ENCODE measurements around the gene KSR2. TPM values are rescaled to one million over a fixed set of nuclear protein-coding genes. Genes with fewer than 3 reads are reported as not detected.

Gene KSR2
- total RNA-seq, 1 donor from 2014 or later = 1.4 TPM

DNA sequence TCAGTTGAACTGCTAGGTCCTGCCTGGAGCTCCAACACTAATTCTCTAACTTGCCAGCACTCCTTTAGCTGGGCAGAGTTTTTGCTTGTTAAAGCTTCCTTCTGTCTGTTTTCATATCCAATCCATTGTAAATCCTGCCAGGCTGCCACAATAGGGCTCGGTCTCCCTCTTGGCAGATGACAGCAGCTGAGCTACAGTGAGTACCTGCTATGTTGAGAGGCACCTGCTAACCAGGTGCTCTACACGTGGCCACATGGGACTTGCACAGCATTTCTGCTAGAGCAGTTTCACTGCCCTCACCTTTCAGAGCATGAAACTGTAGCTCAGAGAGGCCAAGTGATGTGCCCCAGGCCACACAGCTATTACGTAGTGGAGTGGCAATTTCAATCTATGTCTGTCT is 500.8 kb downstream of the KSR2 start:
- no peaks in the 10 kb centered on the region for H3K36me3 ChIP-seq

DNA sequence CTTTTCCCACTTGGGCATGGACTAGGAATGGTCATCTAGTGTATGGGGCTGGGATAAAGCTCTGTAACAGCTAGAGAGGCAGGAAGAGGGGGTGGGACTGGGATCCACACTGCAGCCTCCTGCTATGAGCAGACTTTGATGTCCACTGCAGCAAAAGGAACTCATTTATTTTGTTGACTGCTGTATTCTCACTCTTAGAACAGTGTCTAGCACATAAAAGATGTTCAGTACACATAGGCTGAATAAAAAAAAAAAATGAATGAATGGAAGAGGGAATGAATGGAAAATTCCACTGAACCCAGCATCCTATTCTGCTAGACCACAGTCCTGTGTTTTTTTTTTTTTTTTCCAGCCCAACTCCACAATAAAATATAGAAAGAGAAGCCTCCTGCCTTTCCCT is 501.2 kb downstream of the KSR2 start:
- intact Hi-C loops (cut with DNase I) = no loop called here
- H3K36me3 ChIP-seq = no peaks in the 10 kb centered on the region
- ATAC-seq (no peak), DNase-seq (no peak)
- no peak overlapping the region for H3K4me3 ChIP-seq
- H3K27ac ChIP-seq = no peak overlapping the region
- peaks cover 4% of the 10 kb centered on the region for H3K9me3 ChIP-seq
- H3K27me3 ChIP-seq = no peaks in the 10 kb centered on the region
- no peaks in the 10 kb centered on the region for H3K4me1 ChIP-seq
- TF ChIP-seq CTCF (IDR thresholded peaks at IDR 0.05) = no peak

More for the DNA sequence above, 500.8 kb downstream of the KSR2 start:
- no peak for TF ChIP-seq CTCF (IDR thresholded peaks at IDR 0.05)
- no peak overlapping the region for H3K27ac ChIP-seq
- intact Hi-C loops (cut with DNase I) = no loop called here
- no peaks in the 10 kb centered on the region for H3K27me3 ChIP-seq
- H3K9me3 ChIP-seq = peaks cover 4% of the 10 kb centered on the region
- no peaks in the 10 kb centered on the region for H3K4me1 ChIP-seq
- H3K4me3 ChIP-seq = no peak overlapping the region
- DNase-seq (no peak), ATAC-seq (no peak)

- Histone ChIP-seq H3K27ac (no peak overlapping the region), H3K4me3 (no peak overlapping the region), H3K4me1 (no peaks in the 10 kb centered on the region), H3K27me3 (no peaks in the 10 kb centered on the region), H3K36me3 (no peaks in the 10 kb centered on the region), H3K9me3 (peaks cover 4% of the 10 kb centered on the region)
- ATAC-seq = peak; percentile 19
- DNase-seq = no peak
- no peak for TF ChIP-seq CTCF (IDR thresholded peaks at IDR 0.05)
- intact Hi-C loops (cut with DNase I) = no loop called here
These were observed 502.0 kb downstream of the KSR2 start for GRCh38 chr12:117466677-117467362.

GRCh38 chr12:117461732-117462131 is 507.1 kb downstream of the KSR2 start:
- H3K9me3 ChIP-seq = no peaks in the 10 kb centered on the region
- H3K4me1 ChIP-seq = no peaks in the 10 kb centered on the region
- H3K4me3 ChIP-seq = no peak overlapping the region
- intact Hi-C loops (cut with DNase I) = no loop called here
- no peaks in the 10 kb centered on the region for H3K36me3 ChIP-seq
- no peak for ATAC-seq
- no peaks in the 10 kb centered on the region for H3K27me3 ChIP-seq
- TF ChIP-seq CTCF (IDR thresholded peaks at IDR 0.05) = no peak
- no peak for DNase-seq
- no peak overlapping the region for H3K27ac ChIP-seq

GRCh38 chr12:117459229-117459628 is 509.6 kb downstream of the KSR2 start:
- no peak for TF ChIP-seq CTCF (IDR thresholded peaks at IDR 0.05)
- no peak overlapping the region for H3K27ac ChIP-seq
- H3K4me3 ChIP-seq = no peak overlapping the region
- ATAC-seq = no peak
- no peak for DNase-seq
- H3K4me1 ChIP-seq = no peaks in the 10 kb centered on the region
- no peaks in the 10 kb centered on the region for H3K9me3 ChIP-seq
- H3K27me3 ChIP-seq = no peaks in the 10 kb centered on the region
- intact Hi-C loops (cut with DNase I) = no loop called here
- no peaks in the 10 kb centered on the region for H3K36me3 ChIP-seq

DNA sequence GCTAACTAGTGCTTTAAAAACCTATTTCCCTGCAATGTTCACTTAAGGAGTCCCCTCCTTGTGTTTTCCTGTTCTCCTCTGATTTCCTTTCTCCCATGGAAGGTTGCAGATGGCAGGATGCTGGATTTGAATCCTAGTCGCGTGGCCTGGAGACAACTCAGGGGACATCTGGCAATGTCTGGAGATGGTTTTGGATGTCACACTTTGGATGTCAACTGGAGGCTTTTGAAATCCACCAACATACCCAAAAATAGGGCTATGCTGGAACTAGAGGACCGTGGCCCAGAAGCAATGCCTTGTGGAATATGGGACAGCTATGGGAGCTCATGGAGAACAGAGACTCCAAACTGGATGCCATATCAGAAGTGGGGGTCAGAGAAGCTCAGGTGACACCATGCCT is 511.6 kb downstream of the KSR2 start:
- TF ChIP-seq CTCF (IDR thresholded peaks at IDR 0.05) = no peak
- H3K27me3 ChIP-seq = no peaks in the 10 kb centered on the region
- H3K4me3 ChIP-seq = no peak overlapping the region
- H3K36me3 ChIP-seq = no peaks in the 10 kb centered on the region
- intact Hi-C loops (cut with DNase I) = no loop called here
- no peaks in the 10 kb centered on the region for H3K9me3 ChIP-seq
- ATAC-seq (no peak), DNase-seq (no peak)
- no peaks in the 10 kb centered on the region for H3K4me1 ChIP-seq
- H3K27ac ChIP-seq = no peak overlapping the region

Measured in upper lobe of right lung (tissue), 1 donor.